ENCODE results near the gene UFSP2. TPM values are rescaled to one million over a fixed set of nuclear protein-coding genes. Genes with fewer than 3 reads are reported as not detected.

The UFSP2 gene
- total and polyA plus RNA-seq, 4 donors = 35.9 to 83.3 (median 50.4) TPM

DNA sequence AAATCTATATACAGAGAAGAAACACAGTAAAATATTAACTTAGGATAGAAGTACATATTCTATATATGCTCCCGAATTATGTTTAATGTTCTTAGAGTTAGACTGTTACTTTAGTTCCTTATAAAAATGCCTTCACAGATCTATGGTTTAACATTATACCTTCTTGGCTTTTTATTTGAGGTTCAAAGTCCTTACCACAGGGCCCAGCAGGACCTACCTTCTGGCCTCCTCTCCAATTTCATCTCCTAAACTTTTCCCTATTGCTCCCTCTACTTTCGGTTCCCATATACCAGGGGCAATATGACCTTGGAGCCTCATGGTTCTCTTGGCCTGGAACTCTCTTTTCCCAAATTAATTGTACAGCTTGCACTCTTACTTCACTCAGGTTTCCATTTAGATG is 17.3 kb downstream of the UFSP2 start:
- H3K36me3 ChIP-seq (ENCODE audit: control insufficient read depth, insufficient read depth, low read length) = peaks cover 36% of the 10 kb centered on the region
- DNase-seq (ENCODE audit: low read depth in 4 of 6, low spot score in 6 of 6) = no peak
- H3K27ac ChIP-seq (ENCODE audit: low read depth, low read length) = no peak overlapping the region
- H3K4me3 ChIP-seq (ENCODE audit: low read depth, low read length) = no peak overlapping the region
- no peaks in the 10 kb centered on the region for H3K27me3 ChIP-seq (ENCODE audit: control insufficient read depth, insufficient read depth, low read length)
- 100% methylated on average over 1 of the region's 2 CpGs for WGBS (ENCODE audit: insufficient coverage)
- H3K9me3 ChIP-seq (ENCODE audit: control insufficient read depth, insufficient read depth, low read length) = no peaks in the 10 kb centered on the region
- H3K4me1 ChIP-seq (ENCODE audit: control insufficient read depth, insufficient read depth, low read length) = no peaks in the 10 kb centered on the region

DNA sequence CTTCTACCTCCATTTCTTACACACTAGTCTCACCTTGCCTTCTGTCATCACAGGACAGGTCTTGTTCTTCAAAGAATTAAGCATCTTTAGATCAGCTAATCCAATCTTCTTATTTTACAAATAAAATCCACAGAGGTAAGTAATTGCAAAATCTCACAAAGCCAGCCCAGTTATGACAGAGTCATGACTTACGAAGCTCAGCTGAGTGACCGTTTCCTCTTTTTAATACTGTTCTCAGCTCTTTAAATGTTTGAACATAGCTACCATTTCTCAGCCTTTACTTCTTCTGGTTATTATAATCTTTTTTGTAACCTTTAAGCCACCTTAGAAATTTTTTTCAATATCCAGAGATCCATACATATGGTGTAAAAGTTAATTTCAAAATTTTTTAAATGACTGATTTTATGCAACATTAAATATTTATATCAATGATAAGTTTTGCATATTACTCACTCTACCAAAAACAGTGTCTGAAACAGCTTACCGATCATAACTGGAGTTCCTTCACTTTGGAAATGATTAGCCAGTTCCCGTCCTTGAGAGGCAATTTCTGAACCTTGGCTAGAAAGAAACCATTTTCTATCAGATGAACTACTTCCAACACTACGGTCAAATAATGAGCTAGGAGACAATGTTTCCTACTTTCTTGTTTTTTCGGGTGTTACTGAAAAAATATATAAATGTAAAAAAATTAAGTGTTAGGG is 20.3 kb downstream of the UFSP2 start:
- WGBS (ENCODE audit: insufficient coverage) = 100% methylated on average over 1 of the region's 6 CpGs
- no peaks in the 10 kb centered on the region for H3K27me3 ChIP-seq (ENCODE audit: control insufficient read depth, insufficient read depth, low read length)
- H3K4me1 ChIP-seq (ENCODE audit: control insufficient read depth, insufficient read depth, low read length) = no peaks in the 10 kb centered on the region
- no peak overlapping the region for H3K4me3 ChIP-seq (ENCODE audit: low read depth, low read length)
- no peak overlapping the region for H3K27ac ChIP-seq (ENCODE audit: low read depth, low read length)
- H3K9me3 ChIP-seq (ENCODE audit: control insufficient read depth, insufficient read depth, low read length) = no peaks in the 10 kb centered on the region
- H3K36me3 ChIP-seq (ENCODE audit: control insufficient read depth, insufficient read depth, low read length) = peaks cover 26% of the 10 kb centered on the region
- DNase-seq (ENCODE audit: low read depth in 4 of 6, low spot score in 6 of 6) = no peak

DNA sequence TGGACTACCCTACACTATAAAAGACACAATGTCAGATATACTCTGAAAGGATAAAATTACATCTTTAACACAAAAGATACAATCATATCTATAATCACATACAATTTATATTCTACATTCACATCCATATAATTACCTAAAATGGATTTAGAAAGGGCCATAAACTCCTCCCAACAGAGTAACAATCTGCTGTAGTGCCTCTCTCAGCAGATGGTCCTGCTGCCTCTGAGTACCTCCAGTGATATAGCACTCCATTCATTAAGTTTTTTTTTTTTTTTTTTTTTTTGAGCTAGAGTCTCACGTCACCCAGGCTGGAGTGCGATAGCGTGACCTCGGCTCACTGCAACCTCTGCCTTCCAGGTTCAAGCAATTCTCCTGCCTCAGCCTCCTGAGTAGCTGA is 21.7 kb downstream of the UFSP2 start:
- no peak overlapping the region for H3K4me3 ChIP-seq (ENCODE audit: low read depth, low read length)
- H3K36me3 ChIP-seq (ENCODE audit: control insufficient read depth, insufficient read depth, low read length) = peaks cover 25% of the 10 kb centered on the region
- H3K9me3 ChIP-seq (ENCODE audit: control insufficient read depth, insufficient read depth, low read length) = no peaks in the 10 kb centered on the region
- no CpG with 5 or more reads among the region's 4 CpGs for WGBS (ENCODE audit: insufficient coverage)
- H3K27ac ChIP-seq (ENCODE audit: low read depth, low read length) = no peak overlapping the region
- DNase-seq (ENCODE audit: low read depth in 4 of 6, low spot score in 6 of 6) = peak in 2 of 6 donors; percentile 40 to 88
- H3K4me1 ChIP-seq (ENCODE audit: control insufficient read depth, insufficient read depth, low read length) = no peaks in the 10 kb centered on the region
- no peaks in the 10 kb centered on the region for H3K27me3 ChIP-seq (ENCODE audit: control insufficient read depth, insufficient read depth, low read length)

DNA sequence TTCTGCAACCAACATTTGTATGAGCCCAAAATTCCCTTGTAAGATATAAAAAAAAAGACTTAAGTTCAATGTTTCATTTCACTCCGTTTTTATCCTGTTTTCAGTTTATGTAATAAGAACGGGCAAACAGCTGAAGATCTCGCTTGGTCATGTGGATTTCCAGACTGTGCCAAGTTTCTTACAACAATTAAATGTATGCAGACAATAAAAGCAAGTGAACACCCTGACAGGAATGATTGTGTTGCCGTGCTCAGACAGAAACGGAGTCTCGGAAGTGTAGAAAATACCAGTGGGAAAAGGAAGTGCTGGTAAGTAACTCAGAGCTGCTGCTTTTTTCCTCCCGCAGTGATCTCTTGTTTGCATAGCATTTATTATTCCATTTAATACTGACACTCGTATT is 26.3 kb downstream of the UFSP2 start:
- Histone ChIP-seq H3K36me3 (ENCODE audit: control insufficient read depth, insufficient read depth, low read length) (peaks cover 13% of the 10 kb centered on the region), H3K27me3 (ENCODE audit: control insufficient read depth, insufficient read depth, low read length) (no peaks in the 10 kb centered on the region), H3K4me1 (ENCODE audit: control insufficient read depth, insufficient read depth, low read length) (peaks cover 11% of the 10 kb centered on the region), H3K4me3 (ENCODE audit: low read depth, low read length) (no peak overlapping the region), H3K9me3 (ENCODE audit: control insufficient read depth, insufficient read depth, low read length) (no peaks in the 10 kb centered on the region), H3K27ac (ENCODE audit: low read depth, low read length) (no peak overlapping the region)
- 42% methylated on average over 2 of the region's 8 CpGs for WGBS (ENCODE audit: insufficient coverage)
- peak in 1 of 6 donors; percentile 17 for DNase-seq (ENCODE audit: low read depth in 4 of 6, low spot score in 6 of 6)

DNA sequence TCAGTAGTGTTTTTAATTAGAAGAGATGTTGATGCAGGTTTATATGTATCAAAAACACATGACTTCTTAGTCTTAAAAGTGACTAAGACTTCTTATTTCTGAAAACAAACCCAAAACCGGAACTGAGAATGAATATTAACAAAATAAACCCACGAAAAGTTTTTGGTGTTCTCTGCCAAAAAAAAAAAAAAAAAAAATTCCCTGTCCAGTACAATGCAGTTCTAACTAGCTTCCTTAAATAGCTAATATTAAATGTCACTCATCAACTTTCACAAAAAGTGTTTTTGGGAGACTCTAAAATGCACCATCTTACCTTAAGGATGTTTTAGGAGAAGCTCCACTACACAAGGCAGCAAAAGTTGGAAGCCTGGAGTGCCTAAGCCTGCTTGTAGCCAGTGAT is 27.1 kb downstream of the UFSP2 start:
- Histone ChIP-seq H3K4me1 (ENCODE audit: control insufficient read depth, insufficient read depth, low read length) (peaks cover 11% of the 10 kb centered on the region), H3K27ac (ENCODE audit: low read depth, low read length) (no peak overlapping the region), H3K27me3 (ENCODE audit: control insufficient read depth, insufficient read depth, low read length) (no peaks in the 10 kb centered on the region), H3K9me3 (ENCODE audit: control insufficient read depth, insufficient read depth, low read length) (no peaks in the 10 kb centered on the region), H3K36me3 (ENCODE audit: control insufficient read depth, insufficient read depth, low read length) (peaks cover 5% of the 10 kb centered on the region), H3K4me3 (ENCODE audit: low read depth, low read length) (no peak overlapping the region)
- WGBS (ENCODE audit: insufficient coverage) = no CpG with 5 or more reads among the region's 2 CpGs
- no peak for DNase-seq (ENCODE audit: low read depth in 4 of 6, low spot score in 6 of 6)

DNA sequence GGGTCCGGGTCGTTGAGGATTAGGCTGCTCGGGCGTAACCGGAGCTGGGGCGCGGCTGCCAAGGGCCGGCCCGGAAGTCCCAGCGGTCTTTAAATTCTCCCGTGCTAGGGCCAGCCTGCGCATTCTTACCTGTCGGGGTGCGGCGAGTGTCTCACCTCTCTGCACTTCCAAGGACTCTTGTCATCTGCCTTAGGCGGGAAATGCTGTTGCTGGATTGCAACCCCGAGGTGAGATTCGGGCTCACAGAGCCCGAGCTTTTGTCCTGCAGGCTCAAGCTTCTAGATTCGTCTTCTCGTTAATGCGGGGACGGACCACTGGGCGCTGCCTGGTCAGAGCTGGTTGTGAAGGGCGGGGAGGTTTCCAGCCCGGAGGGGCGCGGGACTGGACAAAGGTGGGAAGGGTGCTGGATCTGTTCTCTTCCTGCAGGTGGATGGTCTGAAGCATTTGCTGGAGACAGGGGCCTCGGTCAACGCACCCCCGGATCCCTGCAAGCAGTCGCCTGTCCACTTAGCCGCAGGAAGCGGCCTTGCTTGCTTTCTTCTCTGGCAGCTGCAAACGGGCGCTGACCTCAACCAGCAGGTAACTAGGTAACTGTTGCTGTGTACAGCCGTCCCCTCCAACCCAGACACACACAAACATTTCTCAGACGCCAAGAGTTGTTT is 28.9 kb downstream of the UFSP2 start, which contains the start of gene ANKRD37:
TSS of gene ANKRD37 (plus strand) at position 118 of the 662 bp plus-strand sequence. CDS start at position 201, 83 bp downstream.
- 2% methylated on average over 37 of the region's 38 CpGs for WGBS (ENCODE audit: insufficient coverage)
- DNase-seq (ENCODE audit: low read depth in 4 of 6, low spot score in 6 of 6) = peak in 4 of 6 donors; percentile 37 to 69 (median 46)
- Histone ChIP-seq H3K27ac (ENCODE audit: low read depth, low read length) (peak within 1 kb of the TSS; percentile 99), H3K4me1 (ENCODE audit: control insufficient read depth, insufficient read depth, low read length) (peaks cover 11% of the 10 kb centered on the region), H3K36me3 (ENCODE audit: control insufficient read depth, insufficient read depth, low read length) (no peaks in the 10 kb centered on the region), H3K9me3 (ENCODE audit: control insufficient read depth, insufficient read depth, low read length) (no peaks in the 10 kb centered on the region), H3K4me3 (ENCODE audit: low read depth, low read length) (peak within 1 kb of the TSS; percentile 93), H3K27me3 (ENCODE audit: control insufficient read depth, insufficient read depth, low read length) (no peaks in the 10 kb centered on the region)

DNA sequence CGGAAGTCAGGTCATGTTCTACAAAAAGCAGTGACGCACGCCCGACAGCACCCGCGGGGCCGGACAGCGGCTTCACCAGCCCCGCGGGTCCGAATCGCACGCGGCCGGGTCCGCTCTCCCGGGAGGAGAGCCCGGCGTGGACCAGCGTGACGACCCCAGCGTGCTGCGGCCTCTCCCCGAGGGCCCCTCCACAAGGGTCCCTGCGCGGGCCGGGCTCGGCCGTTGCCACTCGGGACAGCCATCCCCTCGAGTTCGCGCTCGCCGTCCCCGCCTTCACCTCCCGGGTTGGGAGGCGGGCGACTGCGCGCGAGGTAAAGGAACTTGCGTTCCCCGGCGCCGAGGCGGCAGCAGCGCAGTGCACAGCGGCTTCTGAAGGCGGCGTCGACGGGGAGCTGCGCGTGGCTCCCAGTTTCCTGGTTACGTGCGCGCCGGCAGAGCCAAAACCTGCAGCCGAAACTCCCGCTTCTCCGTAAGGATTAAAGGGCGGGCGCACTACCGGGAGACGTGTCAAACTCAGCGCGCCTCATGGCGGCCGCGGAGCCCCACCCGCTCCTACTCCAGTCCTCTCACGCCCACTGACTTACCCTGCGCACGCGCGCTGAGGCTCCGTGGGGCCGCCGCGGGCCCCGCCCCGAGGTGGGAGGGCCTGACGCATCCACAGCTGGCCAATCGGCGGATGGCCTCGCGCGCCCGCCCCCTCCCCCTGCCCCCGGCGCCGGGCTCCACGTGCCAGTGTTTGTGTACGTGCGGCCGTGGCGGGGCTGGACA is 29.6 kb downstream of the UFSP2 start:
- Histone ChIP-seq H3K4me3 (ENCODE audit: low read depth, low read length) (peak overlapping the region; percentile 93), H3K27me3 (ENCODE audit: control insufficient read depth, insufficient read depth, low read length) (no peaks in the 10 kb centered on the region), H3K36me3 (ENCODE audit: control insufficient read depth, insufficient read depth, low read length) (no peaks in the 10 kb centered on the region), H3K9me3 (ENCODE audit: control insufficient read depth, insufficient read depth, low read length) (no peaks in the 10 kb centered on the region), H3K4me1 (ENCODE audit: control insufficient read depth, insufficient read depth, low read length) (peaks cover 11% of the 10 kb centered on the region), H3K27ac (ENCODE audit: low read depth, low read length) (peak overlapping the region; percentile 99)
- under 1% methylated on average over 98 of the region's 98 CpGs for WGBS (ENCODE audit: insufficient coverage)
- DNase-seq (ENCODE audit: low read depth in 4 of 6, low spot score in 6 of 6) = peak; percentile 88 to 99 (median 94)

DNA sequence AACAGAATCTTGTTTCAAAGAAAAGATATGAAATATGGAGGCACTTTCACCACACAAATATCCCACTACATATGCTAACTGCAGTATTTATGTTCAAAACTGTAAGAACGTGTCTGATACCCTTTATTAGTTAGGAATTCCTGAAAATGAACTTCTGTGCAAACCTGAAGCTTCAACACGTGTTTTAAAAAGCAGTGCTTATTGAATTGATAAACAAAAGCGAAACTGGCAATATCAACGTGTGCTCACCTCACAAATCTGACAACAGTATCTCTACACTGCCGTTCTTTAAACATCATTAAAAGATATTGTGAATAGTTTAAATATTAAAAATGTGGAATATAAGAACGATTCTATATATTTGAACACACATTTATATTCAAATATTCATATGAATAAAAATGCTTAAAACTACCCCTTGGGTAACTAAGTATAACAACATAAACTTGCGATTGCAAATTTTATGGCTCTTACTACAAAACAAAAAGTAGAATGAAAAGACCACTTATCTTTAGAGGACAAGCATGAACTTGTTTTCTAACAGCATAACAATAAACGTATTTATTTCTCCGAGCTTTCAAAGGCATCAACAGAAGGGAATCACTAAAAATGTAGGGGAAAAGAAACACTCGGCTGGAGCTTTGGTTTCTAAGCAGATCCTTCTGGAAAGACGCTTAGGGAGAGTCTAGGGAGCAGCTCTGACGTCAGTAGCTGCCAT is 30.4 kb downstream of the UFSP2 start, which contains the start of gene LRP2BP:
TSS of gene LRP2BP (minus strand) at position 687 of the 718 bp plus-strand sequence. CDS start 17,738 bp downstream, outside the sequence.
- Histone ChIP-seq H3K27ac (ENCODE audit: low read depth, low read length) (peak within 1 kb of the TSS; percentile 99), H3K4me1 (ENCODE audit: control insufficient read depth, insufficient read depth, low read length) (peaks cover 11% of the 10 kb centered on the region), H3K27me3 (ENCODE audit: control insufficient read depth, insufficient read depth, low read length) (no peaks in the 10 kb centered on the region), H3K4me3 (ENCODE audit: low read depth, low read length) (peak within 1 kb of the TSS; percentile 93), H3K9me3 (ENCODE audit: control insufficient read depth, insufficient read depth, low read length) (no peaks in the 10 kb centered on the region), H3K36me3 (ENCODE audit: control insufficient read depth, insufficient read depth, low read length) (no peaks in the 10 kb centered on the region)
- peak in 4 of 6 donors; percentile 84 to 97 (median 90) for DNase-seq (ENCODE audit: low read depth in 4 of 6, low spot score in 6 of 6)
- WGBS (ENCODE audit: insufficient coverage) = 7% methylated on average over 4 of the region's 12 CpGs
